GM13976 (cell line): ENCODE measurements around the gene GATD1.

ENCODE experiments used
- DNase-seq: peaks from one replicate; pipeline ENCODE4 v3.0.0; 2012; ENCODE audit warnings: low spot score
- in situ Hi-C: fragments of 300-500 bp; cut with MboI; formaldehyde crosslinking; loops from one replicate; pipeline ENCODE4 v1.12.0; 2022; ENCODE audit warnings: low sequenced_read_pairs, mixed read lengths, inconsistent platforms; ENCODE audit not compliant: unreplicated experiment
- TF ChIP-seq, protein P1 (sequence below): IDR thresholded peaks from 2 replicates; pipeline ENCODE4 v1.5.1; 2012; ENCODE audit warnings: borderline replicate concordance, mild to moderate bottlenecking; ENCODE audit not compliant: insufficient read depth; ENCODE audit errors: extremely low read depth, missing control alignments, control extremely low read depth

GATD1 gene

DNA sequence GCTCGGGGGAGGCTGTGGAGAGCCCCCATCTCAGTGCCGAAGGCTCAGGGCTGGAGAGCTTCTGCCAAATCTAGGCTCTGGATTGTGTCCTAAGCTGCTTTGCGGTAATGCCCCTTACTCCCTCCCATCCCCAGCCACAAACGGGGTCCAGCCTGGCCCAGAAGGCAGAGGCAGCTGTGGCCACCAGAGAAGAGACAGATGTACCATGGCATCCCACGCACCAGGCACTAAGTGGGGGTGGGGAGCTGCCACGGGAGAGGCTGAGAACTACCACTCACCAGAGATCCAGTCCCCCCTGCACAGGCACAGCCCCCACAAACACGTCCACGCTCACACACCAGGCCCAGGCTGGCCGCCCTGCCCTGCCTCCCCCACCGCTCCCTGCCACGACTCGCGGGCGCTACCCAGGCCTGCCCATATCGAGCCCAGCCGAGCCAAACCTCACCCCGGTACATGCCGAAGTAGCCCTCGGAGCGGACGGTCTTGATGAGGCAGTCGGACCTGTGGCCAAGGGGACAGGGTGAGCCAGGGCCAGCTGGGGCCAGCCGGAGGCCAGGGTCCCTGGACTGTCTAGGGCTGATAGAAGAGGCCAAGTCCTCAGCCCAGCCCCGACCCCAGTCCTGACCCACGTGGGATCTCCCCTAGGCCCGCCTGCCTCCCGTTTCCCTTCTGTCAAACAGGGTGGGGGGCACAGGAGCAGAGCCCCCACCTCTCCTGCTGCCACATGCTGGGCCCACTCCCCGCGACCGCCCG is 16.9 kb upstream of the GATD1 start:
- in situ Hi-C loops: no loop called here
- DNase-seq: no peak
- TF ChIP-seq, protein P1, sequence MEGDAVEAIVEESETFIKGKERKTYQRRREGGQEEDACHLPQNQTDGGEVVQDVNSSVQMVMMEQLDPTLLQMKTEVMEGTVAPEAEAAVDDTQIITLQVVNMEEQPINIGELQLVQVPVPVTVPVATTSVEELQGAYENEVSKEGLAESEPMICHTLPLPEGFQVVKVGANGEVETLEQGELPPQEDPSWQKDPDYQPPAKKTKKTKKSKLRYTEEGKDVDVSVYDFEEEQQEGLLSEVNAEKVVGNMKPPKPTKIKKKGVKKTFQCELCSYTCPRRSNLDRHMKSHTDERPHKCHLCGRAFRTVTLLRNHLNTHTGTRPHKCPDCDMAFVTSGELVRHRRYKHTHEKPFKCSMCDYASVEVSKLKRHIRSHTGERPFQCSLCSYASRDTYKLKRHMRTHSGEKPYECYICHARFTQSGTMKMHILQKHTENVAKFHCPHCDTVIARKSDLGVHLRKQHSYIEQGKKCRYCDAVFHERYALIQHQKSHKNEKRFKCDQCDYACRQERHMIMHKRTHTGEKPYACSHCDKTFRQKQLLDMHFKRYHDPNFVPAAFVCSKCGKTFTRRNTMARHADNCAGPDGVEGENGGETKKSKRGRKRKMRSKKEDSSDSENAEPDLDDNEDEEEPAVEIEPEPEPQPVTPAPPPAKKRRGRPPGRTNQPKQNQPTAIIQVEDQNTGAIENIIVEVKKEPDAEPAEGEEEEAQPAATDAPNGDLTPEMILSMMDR: no peak

DNA sequence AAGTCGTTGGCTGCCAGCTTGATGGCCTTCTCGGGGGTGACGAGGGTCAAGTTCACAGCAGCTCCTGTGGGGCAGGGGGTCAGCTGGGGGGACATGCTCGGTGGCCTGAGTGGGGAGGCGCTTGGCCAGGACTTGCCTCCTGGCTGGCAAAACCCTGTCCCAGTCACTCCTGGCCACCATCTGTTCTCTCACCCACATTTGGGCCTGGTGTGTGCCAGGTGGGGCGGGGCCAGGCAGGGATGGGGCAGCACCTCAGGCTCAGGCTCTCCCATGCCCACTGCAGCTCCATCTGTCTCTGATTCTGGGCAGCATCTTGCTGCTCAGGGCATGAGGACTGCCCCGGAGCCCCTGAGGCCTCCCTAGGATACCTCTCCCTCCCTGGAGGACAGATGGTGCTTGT is 16.3 kb upstream of the GATD1 start:
- no peak for DNase-seq
- in situ Hi-C loops: no loop called here
- TF ChIP-seq, protein P1: no peak

DNA sequence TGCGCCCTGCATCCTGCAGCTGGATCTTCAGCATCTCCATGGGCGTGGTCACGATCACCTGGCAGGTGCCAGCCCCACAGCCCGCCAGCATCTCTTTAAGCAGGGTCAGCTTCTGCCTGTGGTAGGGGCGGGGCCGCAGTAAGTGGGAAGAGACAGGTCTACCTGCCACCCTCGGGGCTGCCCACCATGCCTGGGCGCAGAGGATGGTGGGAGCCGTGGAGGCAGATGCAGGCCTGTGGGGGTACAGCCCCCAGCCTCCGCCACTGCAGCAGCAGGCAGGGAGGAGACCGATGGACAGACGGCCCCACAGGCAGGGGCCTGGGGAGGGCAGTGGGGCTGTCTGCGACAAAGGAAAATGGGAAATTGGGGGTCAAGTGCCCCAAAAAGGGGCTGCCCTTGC is 15.6 kb upstream of the GATD1 start:
- in situ Hi-C loops: no loop called here
- DNase-seq: no peak
- TF ChIP-seq, protein P1: no peak

DNA sequence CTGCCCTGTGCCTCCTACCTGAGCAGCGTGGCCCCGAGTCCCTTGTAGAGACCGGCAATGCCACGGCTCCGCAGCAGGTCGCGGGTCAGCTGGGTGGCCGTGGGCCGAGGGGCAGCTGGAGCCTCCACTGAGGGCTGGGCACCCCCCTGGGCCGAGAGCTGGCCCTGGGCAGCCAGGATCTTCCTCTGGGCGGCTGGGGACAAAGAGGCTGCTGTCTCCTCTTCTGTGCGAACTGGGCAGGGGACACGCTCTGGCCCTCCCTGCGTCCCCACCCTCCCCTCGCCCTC is 15.2 kb upstream of the GATD1 start:
- in situ Hi-C loops: no loop called here
- TF ChIP-seq, protein P1: no peak
- DNase-seq: no peak

DNA sequence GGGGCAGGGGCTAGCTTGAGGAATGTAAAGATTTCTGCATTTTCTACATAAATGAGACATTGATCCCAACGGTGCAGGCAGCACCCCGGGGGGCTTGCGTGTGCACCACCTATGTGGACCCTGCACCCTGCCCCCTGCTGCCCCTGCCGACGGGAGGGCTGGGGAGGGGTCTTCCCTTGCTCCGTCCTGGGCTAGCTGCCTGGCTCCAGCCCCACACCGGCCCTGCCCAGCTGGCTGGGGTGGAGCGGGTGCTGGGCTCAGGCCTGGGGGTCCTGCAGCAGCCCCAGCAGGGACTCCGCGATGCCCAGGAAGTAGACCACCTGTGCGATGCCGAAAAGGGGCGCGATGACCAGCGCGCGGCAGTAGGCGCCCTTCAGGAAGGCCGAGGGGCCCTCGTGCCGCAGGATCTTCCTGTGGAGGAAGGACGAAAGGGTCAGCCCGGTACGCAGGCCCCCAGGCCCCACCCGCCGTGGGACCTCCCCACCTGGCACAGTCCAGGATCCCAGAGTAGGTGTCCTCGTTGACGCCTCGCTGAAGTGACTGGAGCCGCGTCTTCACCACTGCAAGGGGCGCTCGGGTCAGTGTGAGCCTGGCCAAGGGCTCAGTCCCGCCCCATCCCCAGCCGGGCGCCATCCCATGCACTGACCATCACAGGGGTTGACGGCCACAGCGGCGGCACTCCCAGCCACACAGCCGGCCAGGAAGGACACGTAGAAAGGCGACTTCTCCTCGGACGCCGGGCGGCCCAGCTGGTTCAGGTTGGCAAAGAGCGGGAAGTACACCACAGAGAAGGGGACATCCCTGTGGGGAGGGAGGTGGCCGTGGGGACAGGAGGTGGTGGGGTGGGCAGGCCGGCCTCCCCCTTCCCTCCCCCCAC is 14.6 kb upstream of the GATD1 start:
- TF ChIP-seq, protein P1: no peak

DNA sequence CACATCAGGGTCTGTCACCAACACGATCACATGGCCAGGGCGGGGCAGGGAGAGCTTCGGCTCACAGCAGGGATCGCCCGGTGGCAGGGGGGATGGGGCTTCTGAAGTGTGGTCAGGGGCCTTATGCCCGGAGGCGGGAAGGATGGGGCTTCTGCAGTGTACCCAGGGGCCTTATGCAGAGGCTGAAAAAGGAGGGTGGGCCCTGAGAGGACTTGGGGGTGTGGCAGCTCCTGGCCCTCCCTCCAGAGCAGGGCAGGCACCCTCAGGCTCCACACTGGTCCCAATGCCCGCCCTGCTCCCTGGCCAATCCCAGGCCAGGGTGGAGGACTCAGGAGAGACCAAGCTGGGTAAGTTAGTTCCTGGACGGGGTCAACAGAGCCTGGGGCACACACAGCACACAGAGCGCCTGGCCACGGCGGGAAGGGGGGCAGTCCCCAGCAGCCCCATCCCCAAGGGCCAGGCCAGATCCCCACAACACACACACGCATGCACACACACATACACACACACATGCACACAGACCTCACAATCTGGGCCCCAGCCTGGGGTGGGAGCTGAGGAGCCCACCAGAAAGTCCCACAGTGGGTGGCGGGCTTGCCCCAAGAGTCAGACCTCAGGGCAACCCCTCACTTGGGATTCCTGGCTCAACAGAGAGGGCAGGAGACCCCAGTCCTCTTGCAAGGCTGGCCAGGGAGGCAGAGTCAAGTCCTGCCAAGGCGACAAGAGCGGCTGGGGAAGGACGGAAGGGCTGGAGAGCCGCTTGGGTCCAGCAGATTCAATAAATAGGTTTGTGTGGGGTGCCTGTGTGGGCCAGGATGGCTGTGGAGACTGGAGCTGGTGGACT is 13.7 kb upstream of the GATD1 start:
- DNase-seq: no peak
- in situ Hi-C loops: no loop called here
- TF ChIP-seq, protein P1: no peak

More for the DNA sequence above, 14.6 kb upstream of the GATD1 start:
- no peak for DNase-seq
- in situ Hi-C loops: no loop called here
